Spleen (tissue), 11 donors: ENCODE results near the gene EVL. TPM values are rescaled to one million over a fixed set of nuclear protein-coding genes. Genes with fewer than 3 reads are reported as not detected.
A peak's percentile ranks its signal among the peaks of the same experiment; 100 is the strongest.

ENCODE experiments used
- DNase-seq: peaks from one replicate; pipeline ENCODE4 v3.0.0-alpha.2; 2020
- H3K27ac ChIP-seq, 8 donors: fragments of 200-600 bp; sonication (generic) in 7 of 8; 1 replicate in 4 of 8; 2 replicates in 4 of 8; pipeline versions ENCODE4 v1.5.0 to v1.8.0; 2016 to 2021; ENCODE audit warnings: inconsistent platforms in 4 of 8, mild to moderate bottlenecking in 4 of 8, moderate library complexity in 1 of 8
- H3K27me3 ChIP-seq, 7 donors: fragments of 200-600 bp; sonication (generic) in 6 of 7; replicated peaks in 1 of 7; 1 replicate in 4 of 7; 2 replicates in 3 of 7; pipeline versions ENCODE4 v1.5.0 to v1.8.0; 2016 to 2021; ENCODE audit warnings: inconsistent platforms in 3 of 7, mild to moderate bottlenecking in 1 of 7
- H3K36me3 ChIP-seq, 6 donors: fragments of 200-600 bp; sonication (generic) in 5 of 6; 1 replicate in 4 of 6; 2 replicates in 2 of 6; pipeline versions ENCODE4 v1.5.0 to v1.8.0; 2016 to 2021; ENCODE audit warnings: inconsistent platforms in 2 of 6
- H3K4me1 ChIP-seq, 6 donors: fragments of 200-600 bp; sonication (generic) in 5 of 6; 1 replicate in 3 of 6; 2 replicates in 3 of 6; pipeline versions ENCODE4 v1.5.0 to v1.8.0; 2016 to 2021; ENCODE audit warnings: inconsistent platforms in 3 of 6
- H3K4me3 ChIP-seq, 8 donors: fragments of 200-600 bp; sonication (generic) in 7 of 8; 1 replicate in 4 of 8; 2 replicates in 4 of 8; pipeline versions ENCODE4 v1.5.0 to v1.8.0; 2016 to 2021; ENCODE audit warnings: inconsistent platforms in 4 of 8, mild to moderate bottlenecking in 4 of 8, moderate library complexity in 2 of 8
- H3K9me3 ChIP-seq, 8 donors: fragments of 200-600 bp; sonication (generic) in 7 of 8; 1 replicate in 4 of 8; 2 replicates in 4 of 8; pipeline versions ENCODE4 v1.5.0 to v1.8.0; 2016 to 2021; ENCODE audit warnings: inconsistent platforms in 4 of 8
- POLR2A ChIP-seq, 3 donors: fragments of 450-650 bp; IDR thresholded peaks; one replicate each; pipeline ENCODE4 v1.5.1; 2017; ENCODE audit warnings: antibody characterized with exemption in 3 of 3, mild to moderate bottlenecking in 1 of 3
- POLR2AphosphoS5 ChIP-seq, 3 donors: sonication (generic); formaldehyde crosslinking; IDR thresholded peaks; one replicate each; pipeline ENCODE4 v1.5.1; 2017; ENCODE audit warnings: antibody characterized with exemption in 3 of 3
- WGBS, 5 donors: extraction: QIAGEN DNeasy Blood & Tissue Kit in 3 of 5; methylation state at CpG; one replicate each; pipeline versions ENCODE4 v1.1.5 to v1.1.7; 2013 to 2018; 5-methylcytosine and 5-hydroxymethylcytosine counted together
- intact Hi-C: fragments of 100-400 bp; cut with DNase I; formaldehyde crosslinking; loops from one replicate; pipeline ENCODE4 v1.15.0; 2023; ENCODE audit warnings: low total_unique reads
- polyA plus RNA-seq, 3 donors: library from polyadenylated mRNA; stranded (reverse); fragments of 200-250 nt; gene quantifications; one replicate each; pipeline ENCODE4 v1.2.1, GENCODE V29; 2013
- total RNA-seq, 7 donors: library from RNA; depleted of rRNA in 3 of 7; stranded (reverse); fragments of >200 nt in 3 of 7; fragmentation: NEBNext Ultra II Directional in 4 of 7; extraction: Animal tissue kit (Norgen Biotek cat#: 25700) in 4 of 7; gene quantifications; one replicate each; pipeline versions ENCODE4 v1.1.0 to v1.2.1, GENCODE V29; 2016 to 2021
- TF ChIP-seq, protein P1 (sequence below), 11 experiments: fragments of 200-600 bp in 7 of 11; fragments of 450-650 bp in 4 of 11; sonication (generic) in 4 of 11; IDR thresholded peaks in 8 of 11; conservative IDR thresholded peaks in 3 of 11; 1 replicate in 7 of 11; 2 replicates in 4 of 11; pipeline versions ENCODE4 v1.4.0 to v1.8.0; 2016 to 2021; ENCODE audit warnings: antibody characterized with exemption in 11 of 11, inconsistent platforms in 4 of 11, mild to moderate bottlenecking in 1 of 11
- donor health status: healthy with polysubstance abuse.
- donor health status: DM: no; HTN: no; CAD: no; lungs with moderate emphysema.
- donor health status: DM: no; HTN: no; CAD: no.
- donor health status: Bipolar disorder and iron deficiency.
- donor health status: healthy.
- donor health status: DM: no; HTN: no; CAD: no.
- donor health status: DM: yes; HTN: yes; CAD: no.

Gene EVL
- total and polyA plus RNA-seq, 10 donors, result 169 to 336 (median 271) TPM

- TF ChIP-seq, protein P1, sequence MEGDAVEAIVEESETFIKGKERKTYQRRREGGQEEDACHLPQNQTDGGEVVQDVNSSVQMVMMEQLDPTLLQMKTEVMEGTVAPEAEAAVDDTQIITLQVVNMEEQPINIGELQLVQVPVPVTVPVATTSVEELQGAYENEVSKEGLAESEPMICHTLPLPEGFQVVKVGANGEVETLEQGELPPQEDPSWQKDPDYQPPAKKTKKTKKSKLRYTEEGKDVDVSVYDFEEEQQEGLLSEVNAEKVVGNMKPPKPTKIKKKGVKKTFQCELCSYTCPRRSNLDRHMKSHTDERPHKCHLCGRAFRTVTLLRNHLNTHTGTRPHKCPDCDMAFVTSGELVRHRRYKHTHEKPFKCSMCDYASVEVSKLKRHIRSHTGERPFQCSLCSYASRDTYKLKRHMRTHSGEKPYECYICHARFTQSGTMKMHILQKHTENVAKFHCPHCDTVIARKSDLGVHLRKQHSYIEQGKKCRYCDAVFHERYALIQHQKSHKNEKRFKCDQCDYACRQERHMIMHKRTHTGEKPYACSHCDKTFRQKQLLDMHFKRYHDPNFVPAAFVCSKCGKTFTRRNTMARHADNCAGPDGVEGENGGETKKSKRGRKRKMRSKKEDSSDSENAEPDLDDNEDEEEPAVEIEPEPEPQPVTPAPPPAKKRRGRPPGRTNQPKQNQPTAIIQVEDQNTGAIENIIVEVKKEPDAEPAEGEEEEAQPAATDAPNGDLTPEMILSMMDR (IDR thresholded peaks at IDR 0.05 in 8 of 11, conservative IDR thresholded peaks at IDR 0.05 in 3 of 11), result no peak
- TF ChIP-seq POLR2A (IDR thresholded peaks at IDR 0.05) (no peak), POLR2AphosphoS5 (IDR thresholded peaks at IDR 0.05) (no peak)
- Histone ChIP-seq H3K4me3 (no peak overlapping the region), H3K27ac (no peak overlapping the region), H3K9me3 (no peaks in the 10 kb centered on the region), H3K27me3 (no peaks in the 10 kb centered on the region), H3K4me1 (peaks cover 3 to 9% (median 7%) of the 10 kb centered on the region in 6 donors), H3K36me3 (no peaks in the 10 kb centered on the region)
- intact Hi-C loops, result no loop called here
- no peak for DNase-seq
- WGBS, 5 donors, result 88 to 94% (median 93%) methylated on average over 12 of the region's 12 CpGs
These were observed 122.1 kb downstream of the EVL start for GRCh38 chr14:100187247-100187833.

GRCh38 chr14:100188392-100189030 is 123.3 kb downstream of the EVL start:
- intact Hi-C loops, result no loop called here

GRCh38 chr14:100190126-100190525 is 124.9 kb downstream of the EVL start:
- Histone ChIP-seq H3K4me1 (peaks cover 3 to 23% (median 17%) of the 10 kb centered on the region in 6 donors), H3K27ac (no peak overlapping the region), H3K36me3 (no peaks in the 10 kb centered on the region), H3K27me3 (no peaks in the 10 kb centered on the region), H3K4me3 (no peak overlapping the region), H3K9me3 (no peaks in the 10 kb centered on the region)
- DNase-seq, result no peak
- intact Hi-C loops, result loop anchor here (5.0 kb wide), 1 partner anchor 208 kb away; no protein-coding TSS in a partner anchor
- TF ChIP-seq POLR2AphosphoS5 (IDR thresholded peaks at IDR 0.05) (no peak), POLR2A (IDR thresholded peaks at IDR 0.05) (no peak)
- TF ChIP-seq, protein P1 (IDR thresholded peaks at IDR 0.05 in 8 of 11, conservative IDR thresholded peaks at IDR 0.05 in 3 of 11), result no peak
- 92 to 100% (median 96%) methylated on average over 1 of the region's 1 CpG for WGBS, 5 donors

More at GRCh38 chr14:100188392-100189030, 123.3 kb downstream of the EVL start:
- Histone ChIP-seq H3K4me3 (no peak overlapping the region), H3K4me1 (peaks cover 3 to 21% (median 16%) of the 10 kb centered on the region in 6 donors), H3K9me3 (no peaks in the 10 kb centered on the region), H3K27me3 (no peaks in the 10 kb centered on the region), H3K27ac (no peak overlapping the region), H3K36me3 (no peaks in the 10 kb centered on the region)
- TF ChIP-seq POLR2A (IDR thresholded peaks at IDR 0.05) (no peak), POLR2AphosphoS5 (IDR thresholded peaks at IDR 0.05) (no peak)
- TF ChIP-seq, protein P1 (IDR thresholded peaks at IDR 0.05 in 8 of 11, conservative IDR thresholded peaks at IDR 0.05 in 3 of 11), result no peak
- DNase-seq, result no peak
- WGBS, 5 donors, result 88 to 96% (median 92%) methylated on average over 9 to 12 of the region's 12 CpGs

DNA sequence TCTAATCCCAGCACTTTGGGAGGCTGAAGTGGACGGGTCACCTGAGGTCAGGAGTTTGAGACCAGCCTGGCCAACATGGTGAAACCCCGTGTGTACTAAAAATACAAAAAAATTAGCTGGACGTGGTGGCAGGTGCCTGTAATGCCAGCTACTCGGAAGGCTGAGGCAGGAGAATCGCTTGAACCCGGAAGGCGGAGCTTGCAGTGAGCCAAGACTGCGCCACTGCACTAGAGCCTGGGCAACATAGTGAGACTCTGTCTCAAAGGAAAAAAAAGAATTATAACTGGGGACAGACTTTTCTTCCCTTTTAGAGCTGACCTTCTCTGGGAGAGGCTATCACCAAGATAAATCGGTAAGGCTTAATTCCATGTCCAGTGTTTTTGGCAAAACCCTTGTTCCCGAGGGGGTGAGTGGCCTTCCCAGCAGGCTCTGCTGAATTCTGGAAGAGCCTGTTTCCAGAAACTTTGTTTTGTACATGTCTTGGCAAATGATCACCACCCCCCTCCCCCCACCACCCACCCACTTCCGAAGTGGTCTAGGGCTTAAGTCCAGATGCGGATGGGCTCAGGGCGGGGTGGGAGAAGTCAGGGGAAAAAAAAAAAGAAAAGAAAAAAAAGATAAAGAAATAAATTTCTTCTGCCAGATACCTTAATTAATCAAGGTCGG is 126.5 kb downstream of the EVL start:
- peak overlapping the region in 1 of 8 donors; percentile 64 for H3K4me3 ChIP-seq
- TF ChIP-seq POLR2AphosphoS5 (IDR thresholded peaks at IDR 0.05) (no peak), POLR2A (IDR thresholded peaks at IDR 0.05) (no peak)
- TF ChIP-seq, protein P1 (IDR thresholded peaks at IDR 0.05 in 8 of 11, conservative IDR thresholded peaks at IDR 0.05 in 3 of 11), result no peak
- no peaks in the 10 kb centered on the region for H3K9me3 ChIP-seq
- DNase-seq, result no peak
- intact Hi-C loops, result loop anchor here (5.0 kb wide), 1 partner anchor 209 kb away; no protein-coding TSS in a partner anchor
- peak overlapping the region in 5 of 8 donors; percentile 91 to 94 (median 92) for H3K27ac ChIP-seq
- H3K27me3 ChIP-seq, result no peaks in the 10 kb centered on the region
- peaks cover 3 to 23% (median 17%) of the 10 kb centered on the region in 6 donors for H3K4me1 ChIP-seq
- WGBS, 5 donors, result 75 to 84% (median 80%) methylated on average over 14 of the region's 14 CpGs
- no peaks in the 10 kb centered on the region for H3K36me3 ChIP-seq
